ENCODE data around the gene DNAJC11. TPM values are rescaled to one million over a fixed set of nuclear protein-coding genes. Genes with fewer than 3 reads are reported as not detected.
"Not testable (repeated sequence)": the region's sequence is repeated elsewhere in the genome, so short reads cannot be mapped to it uniquely, and the experiment has no call there.

Gene DNAJC11
- total and polyA plus RNA-seq, 9 donors = 10.1 to 94.5 (median 37.1) TPM

- TF ChIP-seq EP300 (IDR thresholded peaks at IDR 0.05) (no peak), POLR2A (IDR thresholded peaks at IDR 0.05) (no peak), CTCF (IDR thresholded peaks at IDR 0.05) (no peak)
- H3K36me3 ChIP-seq = peaks cover 2% of the 10 kb centered on the region
- intact Hi-C loops (cut with DNase I) = no loop called here
- no peak for DNase-seq
- H3K4me1 ChIP-seq (ENCODE audit: insufficient read depth) = no peaks in the 10 kb centered on the region
- H3K9me3 ChIP-seq = no peaks in the 10 kb centered on the region
- no peak overlapping the region for H3K4me3 ChIP-seq
- no peak overlapping the region for H3K27ac ChIP-seq
- 64 to 85% (median 67%) methylated on average over 6 of the region's 6 CpGs for WGBS, 3 donors
- no peaks in the 10 kb centered on the region for H3K27me3 ChIP-seq
Observed at GRCh38 chr1:6667139-6667538, 34.5 kb downstream of the DNAJC11 start.

GRCh38 chr1:6666696-6667095 is 34.9 kb downstream of the DNAJC11 start:
- no peak overlapping the region for H3K4me3 ChIP-seq
- intact Hi-C loops (cut with DNase I) = no loop called here
- no peaks in the 10 kb centered on the region for H3K9me3 ChIP-seq
- no peak for DNase-seq
- no peak overlapping the region for H3K27ac ChIP-seq
- TF ChIP-seq POLR2A (IDR thresholded peaks at IDR 0.05) (no peak), CTCF (IDR thresholded peaks at IDR 0.05) (no peak), EP300 (IDR thresholded peaks at IDR 0.05) (no peak)
- H3K27me3 ChIP-seq = no peaks in the 10 kb centered on the region
- H3K4me1 ChIP-seq (ENCODE audit: insufficient read depth) = no peaks in the 10 kb centered on the region
- WGBS, 3 donors = 71 to 79% (median 75%) methylated on average over 5 of the region's 5 CpGs
- peaks cover 2% of the 10 kb centered on the region for H3K36me3 ChIP-seq

- H3K4me3 ChIP-seq; DNase-seq; H3K27me3 ChIP-seq; H3K9me3 ChIP-seq; intact Hi-C loops (cut with DNase I); H3K27ac ChIP-seq; H3K4me1 ChIP-seq (ENCODE audit: insufficient read depth); H3K36me3 ChIP-seq: not testable (repeated sequence)
- WGBS, 3 donors = 97% methylated on average over 7 of the region's 7 CpGs
Observed at GRCh38 chr1:6662468-6662867, 39.1 kb downstream of the DNAJC11 start.

GRCh38 chr1:6660415-6661049 is 41.1 kb downstream of the DNAJC11 start:
- Histone ChIP-seq H3K36me3 (no peaks in the 10 kb centered on the region), H3K9me3 (no peaks in the 10 kb centered on the region), H3K27me3 (no peaks in the 10 kb centered on the region), H3K27ac (no peak overlapping the region), H3K4me3 (no peak overlapping the region), H3K4me1 (ENCODE audit: insufficient read depth) (no peaks in the 10 kb centered on the region)
- DNase-seq = no peak
- WGBS, 3 donors = 81 to 82% (median 82%) methylated on average over 7 of the region's 7 CpGs
- intact Hi-C loops (cut with DNase I) = no loop called here
- no peak for TF ChIP-seq CTCF (IDR thresholded peaks at IDR 0.05)
- no peak for TF ChIP-seq EP300 (IDR thresholded peaks at IDR 0.05)

GRCh38 chr1:6658359-6659060 is 43.1 kb downstream of the DNAJC11 start:
- no peak overlapping the region for H3K4me3 ChIP-seq
- no peaks in the 10 kb centered on the region for H3K4me1 ChIP-seq (ENCODE audit: insufficient read depth)
- H3K27ac ChIP-seq = no peak overlapping the region
- TF ChIP-seq POLR2A (IDR thresholded peaks at IDR 0.05) (no peak), EP300 (IDR thresholded peaks at IDR 0.05) (no peak), CTCF (IDR thresholded peaks at IDR 0.05) (no peak)
- DNase-seq = peak in 1 of 5 donors; percentile 13
- no peaks in the 10 kb centered on the region for H3K27me3 ChIP-seq
- WGBS, 3 donors = 88 to 93% (median 93%) methylated on average over 5 of the region's 5 CpGs
- no peaks in the 10 kb centered on the region for H3K9me3 ChIP-seq
- H3K36me3 ChIP-seq = no peaks in the 10 kb centered on the region
- intact Hi-C loops (cut with DNase I) = no loop called here
